Muscle of leg (tissue), 11 donors: ENCODE results near the gene CUL7. TPM values are rescaled to one million over a fixed set of nuclear protein-coding genes. Genes with fewer than 3 reads are reported as not detected.
A peak's percentile ranks its signal among the peaks of the same experiment; 100 is the strongest.

ENCODE experiments used
- DNase-seq: peaks from one replicate; pipeline ENCODE4 v3.0.0; 2013
- H3K27ac ChIP-seq: one replicate; pipeline ENCODE4 v1.5.1; 2013; ENCODE audit warnings: mild to moderate bottlenecking, low read length, control low read depth
- H3K27me3 ChIP-seq: one replicate; pipeline ENCODE4 v1.6.1; 2013; ENCODE audit warnings: low read length; ENCODE audit not compliant: control insufficient read depth, insufficient read depth
- H3K36me3 ChIP-seq: one replicate; pipeline ENCODE4 v1.6.1; 2013; ENCODE audit warnings: low read length; ENCODE audit not compliant: control insufficient read depth, insufficient read depth
- H3K4me1 ChIP-seq: one replicate; pipeline ENCODE4 v1.6.1; 2013; ENCODE audit warnings: low read length; ENCODE audit not compliant: control insufficient read depth, insufficient read depth
- H3K4me3 ChIP-seq: one replicate; pipeline ENCODE4 v1.5.1; 2013; ENCODE audit warnings: low read length, control low read depth
- H3K9me3 ChIP-seq: replicated peaks from 2 replicates; pipeline ENCODE4 v1.6.1; 2013; ENCODE audit warnings: low read depth, low read length; ENCODE audit not compliant: control insufficient read depth
- WGBS: methylation state at CpG from one replicate; pipeline ENCODE4 v1.1.5; 2013; ENCODE audit warnings: missing lambda C conversion rate; ENCODE audit not compliant: insufficient coverage; 5-methylcytosine and 5-hydroxymethylcytosine counted together
- polyA plus RNA-seq, 8 donors: library from polyadenylated mRNA; unstranded; fragments of 120-200 nt; gene quantifications; one replicate each; pipeline versions ENCODE4 v1.2.1 to v1.2.3, GENCODE V29; 2013; ENCODE audit warnings: inconsistent platforms in 1 of 8, low replicate concordance in 1 of 8; ENCODE audit not compliant: insufficient read length in 8 of 8, insufficient read depth in 1 of 8
- total RNA-seq: library from RNA; stranded (reverse); fragments of 120-200 nt; gene quantifications from one replicate; pipeline ENCODE4 v1.2.4, GENCODE V29; 2013

Gene CUL7
- total and polyA plus RNA-seq, 9 donors = 35.7 to 49.2 (median 41.4) TPM

- Histone ChIP-seq H3K9me3 (no peaks in the 10 kb centered on the region), H3K36me3 (peaks cover 47% of the 10 kb centered on the region), H3K27ac (no peak overlapping the region), H3K27me3 (no peaks in the 10 kb centered on the region), H3K4me3 (no peak overlapping the region), H3K4me1 (peaks cover 61% of the 10 kb centered on the region)
- no peak for DNase-seq
- WGBS = 75% methylated on average over 1 of the region's 2 CpGs
Measured at GRCh38 chr6:43019152-43019551, 34.5 kb downstream of the CUL7 start.

- Histone ChIP-seq H3K27ac (peak overlapping the region; percentile 88), H3K9me3 (no peaks in the 10 kb centered on the region), H3K36me3 (peaks cover 52% of the 10 kb centered on the region), H3K4me3 (peak overlapping the region; percentile 24), H3K27me3 (no peaks in the 10 kb centered on the region), H3K4me1 (peaks cover 66% of the 10 kb centered on the region)
- DNase-seq = no peak
- WGBS = 85% methylated on average over 12 of the region's 12 CpGs
Measured at GRCh38 chr6:43016943-43017334, 36.7 kb downstream of the CUL7 start.

- 53% methylated on average over 2 of the region's 7 CpGs for WGBS
- Histone ChIP-seq H3K9me3 (no peaks in the 10 kb centered on the region), H3K27ac (peak overlapping the region; percentile 88), H3K36me3 (peaks cover 58% of the 10 kb centered on the region), H3K4me3 (peak overlapping the region; percentile 24), H3K27me3 (no peaks in the 10 kb centered on the region), H3K4me1 (peaks cover 66% of the 10 kb centered on the region)
- DNase-seq = peak; percentile 69
Measured at GRCh38 chr6:43016176-43016942, 37.3 kb downstream of the CUL7 start.

DNA sequence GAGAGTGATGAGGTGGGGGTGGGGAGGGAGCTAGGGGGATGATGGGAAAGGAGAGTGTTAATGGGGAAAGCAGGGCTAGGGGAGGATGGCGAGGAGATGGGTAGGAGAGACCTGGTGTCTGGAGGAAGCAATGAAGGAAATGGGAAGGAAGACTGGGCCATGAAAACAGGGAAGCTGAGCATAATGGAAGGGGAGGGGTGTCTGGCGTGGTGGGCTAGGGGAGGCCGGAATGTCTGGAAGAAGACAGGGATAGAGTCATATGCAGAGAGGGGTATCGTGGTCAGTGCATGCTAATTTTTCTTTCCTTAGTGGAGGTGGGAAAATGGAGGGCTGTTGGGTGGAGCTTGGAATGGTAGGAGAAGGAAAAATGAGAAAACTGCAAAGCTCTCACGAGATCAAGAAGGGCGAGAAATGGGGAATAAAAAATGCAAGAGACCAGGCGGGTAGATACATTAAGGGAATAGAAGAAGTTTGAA, 39.2 kb downstream of the CUL7 start:
- Histone ChIP-seq H3K4me3 (peak overlapping the region; percentile 77), H3K4me1 (peaks cover 53% of the 10 kb centered on the region), H3K27me3 (no peaks in the 10 kb centered on the region), H3K27ac (peak overlapping the region; percentile 88), H3K36me3 (peaks cover 61% of the 10 kb centered on the region), H3K9me3 (no peaks in the 10 kb centered on the region)
- under 1% methylated on average over 7 of the region's 7 CpGs for WGBS
- DNase-seq = peak; percentile 70

DNA sequence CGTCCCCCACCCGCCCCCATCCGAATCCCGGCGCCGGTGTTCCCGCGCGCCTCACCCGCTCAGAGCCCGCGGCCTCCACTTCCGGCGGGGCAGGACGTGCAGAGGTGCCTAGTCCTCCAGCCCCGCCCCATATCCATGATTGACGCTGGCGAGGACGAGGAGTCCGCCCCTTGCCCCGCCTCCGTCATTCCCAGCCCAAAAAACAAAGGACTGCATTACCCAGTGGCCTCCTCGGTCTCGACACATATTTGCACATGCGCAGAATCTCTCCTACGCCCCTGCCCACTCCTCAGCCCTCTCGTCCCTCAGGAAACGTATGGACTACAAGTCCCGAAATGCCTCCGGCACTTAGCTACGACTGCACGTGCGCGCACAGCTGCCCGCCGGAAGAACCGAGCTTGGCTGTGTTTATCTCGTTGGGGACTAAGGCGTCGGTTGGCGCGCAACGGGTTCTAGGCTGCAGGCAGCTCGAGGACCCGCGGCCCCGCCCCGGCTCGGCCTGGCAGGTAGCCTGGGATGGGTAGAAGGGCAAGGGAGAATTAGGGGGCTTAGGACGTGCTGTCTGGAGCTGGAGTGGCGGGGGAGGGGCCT, 39.7 kb downstream of the CUL7 start, which contains the start of the genes KLHDC3 and MEA1:
Gene KLHDC3 (plus strand): TSS at position 407 of the 591 bp plus-strand sequence. CDS start 2,944 bp downstream, outside the sequence.
Gene MEA1 (minus strand): TSS at position 104 of the 591 bp plus-strand sequence. CDS start 133 bp downstream, outside the sequence.
- Histone ChIP-seq H3K27me3 (no peaks in the 10 kb centered on the region), H3K27ac (peak within 1 kb of the TSS; percentile 88), H3K36me3 (peaks cover 61% of the 10 kb centered on the region), H3K9me3 (no peaks in the 10 kb centered on the region), H3K4me3 (peak within 1 kb of the TSS; percentile 86), H3K4me1 (peaks cover 53% of the 10 kb centered on the region)
- WGBS = under 1% methylated on average over 51 of the region's 51 CpGs
- peak; percentile 100 for DNase-seq

GRCh38 chr6:43013097-43013842, 40.4 kb downstream of the CUL7 start:
- Histone ChIP-seq H3K4me3 (peak overlapping the region; percentile 86), H3K27ac (peak overlapping the region; percentile 71), H3K9me3 (no peaks in the 10 kb centered on the region), H3K27me3 (no peaks in the 10 kb centered on the region), H3K36me3 (peaks cover 61% of the 10 kb centered on the region), H3K4me1 (peaks cover 47% of the 10 kb centered on the region)
- WGBS = under 1% methylated on average over 22 of the region's 25 CpGs
- DNase-seq = no peak

DNA sequence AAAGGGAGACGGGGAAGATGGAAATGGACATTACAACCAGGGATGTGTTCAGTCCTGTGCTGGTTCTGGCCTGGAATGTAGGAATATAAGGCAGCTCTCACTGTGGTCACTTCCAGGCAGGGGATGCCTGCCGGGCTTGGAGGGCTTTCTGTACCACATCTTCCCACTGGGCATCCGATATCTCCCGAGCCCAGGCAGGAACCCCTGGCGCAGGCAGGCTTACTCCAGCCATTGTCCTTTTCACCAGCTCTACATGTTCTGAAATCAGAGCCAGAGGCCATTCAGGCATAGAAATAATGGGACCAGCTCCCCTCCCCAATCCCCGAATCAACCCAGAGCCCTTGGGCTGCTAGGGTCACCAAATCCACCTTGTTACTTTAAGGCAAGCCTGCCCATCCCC, 41.3 kb downstream of the CUL7 start:
- no peak overlapping the region for H3K4me3 ChIP-seq
- H3K36me3 ChIP-seq = peaks cover 61% of the 10 kb centered on the region
- WGBS = 81% methylated on average over 6 of the region's 6 CpGs

GRCh38 chr6:43011207-43011606, 42.4 kb downstream of the CUL7 start:
- WGBS = 74% methylated on average over 3 of the region's 6 CpGs
- Histone ChIP-seq H3K9me3 (no peaks in the 10 kb centered on the region), H3K4me3 (no peak overlapping the region), H3K27ac (no peak overlapping the region), H3K36me3 (peaks cover 66% of the 10 kb centered on the region), H3K4me1 (peaks cover 27% of the 10 kb centered on the region), H3K27me3 (no peaks in the 10 kb centered on the region)
- no peak for DNase-seq

More for the DNA sequence above, 41.3 kb downstream of the CUL7 start:
- H3K9me3 ChIP-seq = no peaks in the 10 kb centered on the region
- H3K27me3 ChIP-seq = no peaks in the 10 kb centered on the region
- H3K27ac ChIP-seq = no peak overlapping the region
- no peak for DNase-seq
- H3K4me1 ChIP-seq = peaks cover 38% of the 10 kb centered on the region

DNA sequence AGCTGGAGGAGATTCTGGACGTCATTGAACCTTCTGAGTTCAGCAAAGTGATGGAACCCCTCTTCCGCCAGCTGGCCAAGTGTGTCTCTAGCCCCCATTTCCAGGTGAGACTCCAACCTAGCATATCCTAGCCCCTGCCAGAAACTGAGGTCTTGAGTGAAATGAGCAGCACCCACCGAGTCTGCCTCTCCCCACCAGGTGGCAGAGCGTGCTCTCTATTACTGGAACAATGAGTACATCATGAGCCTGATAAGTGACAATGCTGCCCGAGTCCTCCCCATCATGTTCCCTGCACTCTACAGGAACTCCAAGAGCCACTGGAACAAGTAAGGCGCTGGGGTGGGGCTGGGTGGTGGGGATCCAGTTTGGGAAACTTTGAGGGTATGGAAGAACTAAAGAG, 44.5 kb downstream of the CUL7 start:
- DNase-seq = peak; percentile 48
- no peaks in the 10 kb centered on the region for H3K9me3 ChIP-seq
- no peak overlapping the region for H3K4me3 ChIP-seq
- H3K36me3 ChIP-seq = peaks cover 72% of the 10 kb centered on the region
- no peaks in the 10 kb centered on the region for H3K27me3 ChIP-seq
- 100% methylated on average over 2 of the region's 6 CpGs for WGBS
- H3K4me1 ChIP-seq = peaks cover 12% of the 10 kb centered on the region
- no peak overlapping the region for H3K27ac ChIP-seq

DNA sequence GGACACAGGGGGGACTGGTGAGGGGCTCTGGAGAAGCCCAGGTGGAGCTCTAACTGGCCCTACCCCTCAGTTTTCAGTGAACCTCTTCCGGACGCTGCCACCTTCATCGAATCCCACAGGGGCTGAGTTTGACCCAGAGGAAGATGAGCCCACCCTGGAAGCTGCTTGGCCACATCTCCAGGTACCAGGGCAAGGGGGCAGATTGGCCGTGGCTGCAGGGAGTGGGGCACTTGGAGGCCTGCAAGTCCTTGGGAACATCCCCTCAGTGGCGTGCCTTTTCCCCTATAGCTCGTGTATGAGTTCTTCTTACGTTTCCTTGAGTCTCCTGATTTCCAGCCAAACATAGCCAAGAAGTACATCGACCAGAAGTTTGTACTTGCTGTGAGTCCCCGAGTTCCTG, 46.5 kb downstream of the CUL7 start:
- WGBS = 84% methylated on average over 7 of the region's 9 CpGs
- H3K4me3 ChIP-seq = no peak overlapping the region
- H3K27me3 ChIP-seq = no peaks in the 10 kb centered on the region
- H3K36me3 ChIP-seq = peaks cover 71% of the 10 kb centered on the region
- no peaks in the 10 kb centered on the region for H3K9me3 ChIP-seq
- no peak for DNase-seq
- H3K27ac ChIP-seq = no peak overlapping the region
- H3K4me1 ChIP-seq = no peaks in the 10 kb centered on the region
